HepG2 (cell line): ENCODE data around the gene KDM6B. TPM values are rescaled to one million over a fixed set of nuclear protein-coding genes. Genes with fewer than 3 reads are reported as not detected.

Experiments
- ATAC-seq: fragments of 200-7000 bp; cut with Tn5 transposase; 3 replicates; pipeline ENCODE4 v1.9.1; 2020; ENCODE audit warnings: mild to moderate bottlenecking, moderate library complexity
- BruUV-seq: library from RNA; stranded (reverse); fragments of 400-500 nt; replicated peaks from 2 replicates; lab custom pipeline; 2021; lab: Mats Ljungman, UMichigan
- CTCF ChIA-PET: fragments of 300-600 bp; formaldehyde crosslinking; extraction: SDS; loops from one replicate; lab custom pipeline; 2021; ENCODE audit warnings: low total read pairs, inconsistent platforms, low intra/inter-chr PET ratio; lab: Yijun Ruan, JAX
- POLR2A ChIA-PET: fragments of 350-600 bp; sonication (Branson Sonifier 250); formaldehyde crosslinking; loops from one replicate; lab custom pipeline; 2020; ENCODE audit warnings: antibody characterized with exemption, inconsistent platforms; lab: Yijun Ruan, JAX
- DNase-seq: peaks from one replicate; pipeline ENCODE4 v3.0.0-alpha.2; 2015; ENCODE audit warnings: low spot score
- FAIRE-seq: peaks from 3 replicates; lab custom pipeline; 2011; peaks lifted over from hg19 to GRCh38; lab: Jason Lieb, UNC
- H2AFZ ChIP-seq: one replicate; pipeline ENCODE4 v1.6.1; 2011; ENCODE audit warnings: low read length, inconsistent platforms
- H3K27ac ChIP-seq: fragments of 300-600 bp; 3 replicates; pipeline ENCODE4 v1.8.0; 2011; ENCODE audit warnings: mixed run types, mild to moderate bottlenecking, mixed read lengths, low read length, inconsistent platforms; ENCODE audit not compliant: insufficient read depth; ENCODE audit errors: extremely low read length
- H3K27me3 ChIP-seq, 2 experiments: fragments of 200-600 bp in 1 of 2; 2 replicates in 1 of 2; 3 replicates in 1 of 2; pipeline versions ENCODE4 v1.6.0 to v1.8.0; 2011; ENCODE audit warnings: low read length in 2 of 2, mild to moderate bottlenecking in 2 of 2, moderate library complexity in 2 of 2, inconsistent platforms in 1 of 2; ENCODE audit not compliant: insufficient read depth in 2 of 2, control insufficient read depth in 1 of 2
- H3K36me3 ChIP-seq, 2 experiments: fragments of 200-600 bp in 1 of 2; replicated peaks in 1 of 2; 2 replicates in 1 of 2; 3 replicates in 1 of 2; pipeline versions ENCODE4 v1.5.1 to v1.8.0; 2011; ENCODE audit warnings: low read length in 2 of 2, inconsistent platforms in 1 of 2; ENCODE audit not compliant: insufficient read depth in 2 of 2, control insufficient read depth in 1 of 2
- H3K4me1 ChIP-seq: 2 replicates; pipeline ENCODE4 v1.5.1; 2012; ENCODE audit warnings: low read length, inconsistent platforms; ENCODE audit not compliant: insufficient read depth
- H3K4me2 ChIP-seq: 2 replicates; pipeline ENCODE4 v1.6.0; 2011; ENCODE audit warnings: low read depth, low read length, inconsistent platforms
- H3K4me3 ChIP-seq, 3 experiments: fragments of 200-600 bp in 1 of 3; sonication (generic), shearing (Covaris generic) in 1 of 3; replicated peaks in 1 of 3; 2 replicates each; pipeline ENCODE4 v1.5.1; 2011 to 2016; ENCODE audit warnings: low read length in 3 of 3, inconsistent platforms in 2 of 3, low read depth in 2 of 3, mild to moderate bottlenecking in 2 of 3, control low read depth in 1 of 3, mixed read lengths in 1 of 3; ENCODE audit not compliant: insufficient read depth in 1 of 3
- H3K79me2 ChIP-seq: one replicate; pipeline ENCODE4 v1.6.1; 2011; ENCODE audit warnings: low read length, inconsistent platforms; ENCODE audit not compliant: insufficient read depth
- H3K9ac ChIP-seq: 2 replicates; pipeline ENCODE4 v1.6.0; 2011; ENCODE audit warnings: mild to moderate bottlenecking, low read depth, low read length, inconsistent platforms; ENCODE audit not compliant: insufficient read depth
- H3K9me3 ChIP-seq: 2 replicates; pipeline ENCODE4 v1.5.1; 2012; ENCODE audit warnings: mild to moderate bottlenecking, low read length
- H4K20me1 ChIP-seq: 2 replicates; pipeline ENCODE4 v1.6.0; 2011; ENCODE audit warnings: inconsistent platforms, mild to moderate bottlenecking, low read length, moderate library complexity; ENCODE audit not compliant: insufficient read depth
- DPF2 ChIP-seq: sonication (generic); formaldehyde crosslinking; IDR thresholded peaks from 2 replicates; pipeline ENCODE4 v1.4.0; 2020; ENCODE audit warnings: mild to moderate bottlenecking, low read depth, missing genetic modification reagents, borderline replicate concordance
- HOMEZ ChIP-seq: IDR thresholded peaks from 2 replicates; pipeline ENCODE4 v1.6.1; 2016; ENCODE audit warnings: low read depth
- IKZF1 ChIP-seq: fragments of 450-650 bp; IDR thresholded peaks from 2 replicates; pipeline ENCODE4 v1.7.1; 2016
- IKZF4 ChIP-seq: sonication (generic); formaldehyde crosslinking; IDR thresholded peaks from 2 replicates; pipeline ENCODE4 v1.5.1; 2020; ENCODE audit warnings: borderline replicate concordance, mild to moderate bottlenecking, low read depth, missing genetic modification reagents; ENCODE audit errors: not compliant biosample characterization
- IRF1 ChIP-seq: sonication (generic); formaldehyde crosslinking; IDR thresholded peaks from 2 replicates; pipeline ENCODE4 v1.4.0; 2020; ENCODE audit warnings: low read depth, mild to moderate bottlenecking, missing genetic modification reagents
- KLF16 ChIP-seq, 2 experiments: sonication (generic) in 1 of 2; formaldehyde crosslinking in 1 of 2; IDR thresholded peaks; 2 replicates each; pipeline versions ENCODE4 v1.6.1 to v1.8.0; 2016 to 2023; ENCODE audit warnings: missing genetic modification reagents in 2 of 2, missing compliant biosample characterization in 1 of 2
- PLRG1 ChIP-seq: fragments of 450-650 bp; conservative IDR thresholded peaks from 2 replicates; pipeline ENCODE4 v1.6.1; 2016
- ZNF160 ChIP-seq: sonication (generic); formaldehyde crosslinking; IDR thresholded peaks from 2 replicates; pipeline ENCODE4 v1.8.0; 2022; ENCODE audit warnings: mild to moderate bottlenecking, inconsistent platforms, missing genetic modification reagents
- ZNF296 ChIP-seq: sonication (generic); formaldehyde crosslinking; conservative IDR thresholded peaks from 2 replicates; pipeline ENCODE4 v1.5.0; 2020; ENCODE audit warnings: mild to moderate bottlenecking, missing genetic modification reagents
- WGBS: methylation state at CpG from one replicate; pipeline ENCODE4 v1.1.6; 2017; ENCODE audit warnings: low lambda C conversion rate; 5-methylcytosine and 5-hydroxymethylcytosine counted together
- in situ Hi-C: cut with HindIII; loops from 2 replicates; pipeline ENCODE4 v1.10.0; 2017; ENCODE audit warnings: low pct_unique_long_range_greater_than_20kb; ENCODE audit not compliant: extremely low pct_ligation_motif_present
- intact Hi-C: fragments of 100-400 bp; cut with micrococcal nuclease; formaldehyde crosslinking; loops from one replicate; pipeline ENCODE4 v1.10.0; 2022; ENCODE audit not compliant: unreplicated experiment
- polyA plus RNA-seq, 8 experiments: library from polyadenylated mRNA; depleted of rRNA in 3 of 8; stranded (reverse) in 7 of 8; unstranded in 1 of 8; fragments of >200 nt; fragmentation: Illumina TruSeq in 4 of 8; extraction: Trizol in 4 of 8; gene quantifications; 2 replicates each; pipeline versions ENCODE4 v1.2.1 to v1.2.3, GENCODE V29; 2011 to 2016; ENCODE audit warnings: low read depth in 4 of 8, missing spikeins in 1 of 8, mixed read lengths in 1 of 8; ENCODE audit not compliant: insufficient read depth in 1 of 8
- total RNA-seq, 5 experiments: library from RNA; depleted of rRNA; stranded (reverse); fragments of >200 nt; fragmentation: Illumina TruSeq; extraction: Trizol; gene quantifications; 2 replicates each; pipeline ENCODE4 v1.2.3, GENCODE V29; 2016; ENCODE audit warnings: low read depth in 1 of 5
- TF ChIP-seq, protein P1 (sequence below): sonication (generic); formaldehyde crosslinking; IDR thresholded peaks from 2 replicates; pipeline ENCODE4 v1.4.0; 2020; ENCODE audit warnings: low read depth, missing genetic modification reagents
- TF ChIP-seq, protein P2 (sequence below): sonication (generic); formaldehyde crosslinking; IDR thresholded peaks from 2 replicates; pipeline ENCODE4 v1.9.0; 2021; ENCODE audit warnings: missing genetic modification reagents, mild to moderate bottlenecking, borderline replicate concordance

KDM6B gene
- total and polyA plus RNA-seq, 2 of the 13 experiments (the other 11 are each of a cell fraction or from before 2014, with no cell fraction given) = 1.3 to 2.1 TPM

GRCh38 chr17:7831233-7831632 lies 2.8 kb upstream of the KDM6B start:
- TF ChIP-seq ZNF160 (CRISPR knock-in tag) (no peak), DPF2 (no peak), IRF1 (CRISPR knock-in tag) (no peak), KLF16 (CRISPR knock-in tag; IDR thresholded peaks at IDR 0.05) (no peak), PLRG1 (no peak), ZNF296 (no peak), IKZF4 (CRISPR knock-in tag) (no peak), HOMEZ (CRISPR knock-in tag) (no peak), IKZF1 (no peak)
- TF ChIP-seq, protein P1, sequence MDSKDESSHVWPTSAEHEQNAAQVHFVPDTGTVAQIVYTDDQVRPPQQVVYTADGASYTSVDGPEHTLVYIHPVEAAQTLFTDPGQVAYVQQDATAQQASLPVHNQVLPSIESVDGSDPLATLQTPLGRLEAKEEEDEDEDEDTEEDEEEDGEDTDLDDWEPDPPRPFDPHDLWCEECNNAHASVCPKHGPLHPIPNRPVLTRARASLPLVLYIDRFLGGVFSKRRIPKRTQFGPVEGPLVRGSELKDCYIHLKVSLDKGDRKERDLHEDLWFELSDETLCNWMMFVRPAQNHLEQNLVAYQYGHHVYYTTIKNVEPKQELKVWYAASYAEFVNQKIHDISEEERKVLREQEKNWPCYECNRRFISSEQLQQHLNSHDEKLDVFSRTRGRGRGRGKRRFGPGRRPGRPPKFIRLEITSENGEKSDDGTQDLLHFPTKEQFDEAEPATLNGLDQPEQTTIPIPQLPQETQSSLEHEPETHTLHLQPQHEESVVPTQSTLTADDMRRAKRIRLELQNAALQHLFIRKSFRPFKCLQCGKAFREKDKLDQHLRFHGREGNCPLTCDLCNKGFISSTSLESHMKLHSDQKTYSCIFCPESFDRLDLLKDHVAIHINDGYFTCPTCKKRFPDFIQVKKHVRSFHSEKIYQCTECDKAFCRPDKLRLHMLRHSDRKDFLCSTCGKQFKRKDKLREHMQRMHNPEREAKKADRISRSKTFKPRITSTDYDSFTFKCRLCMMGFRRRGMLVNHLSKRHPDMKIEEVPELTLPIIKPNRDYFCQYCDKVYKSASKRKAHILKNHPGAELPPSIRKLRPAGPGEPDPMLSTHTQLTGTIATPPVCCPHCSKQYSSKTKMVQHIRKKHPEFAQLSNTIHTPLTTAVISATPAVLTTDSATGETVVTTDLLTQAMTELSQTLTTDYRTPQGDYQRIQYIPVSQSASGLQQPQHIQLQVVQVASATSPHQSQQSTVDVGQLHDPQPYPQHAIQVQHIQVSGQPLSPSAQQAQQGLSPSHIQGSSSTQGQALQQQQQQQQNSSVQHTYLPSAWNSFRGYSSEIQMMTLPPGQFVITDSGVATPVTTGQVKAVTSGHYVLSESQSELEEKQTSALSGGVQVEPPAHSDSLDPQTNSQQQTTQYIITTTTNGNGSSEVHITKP (CRISPR knock-in tag) = no peak
- TF ChIP-seq, protein P2, sequence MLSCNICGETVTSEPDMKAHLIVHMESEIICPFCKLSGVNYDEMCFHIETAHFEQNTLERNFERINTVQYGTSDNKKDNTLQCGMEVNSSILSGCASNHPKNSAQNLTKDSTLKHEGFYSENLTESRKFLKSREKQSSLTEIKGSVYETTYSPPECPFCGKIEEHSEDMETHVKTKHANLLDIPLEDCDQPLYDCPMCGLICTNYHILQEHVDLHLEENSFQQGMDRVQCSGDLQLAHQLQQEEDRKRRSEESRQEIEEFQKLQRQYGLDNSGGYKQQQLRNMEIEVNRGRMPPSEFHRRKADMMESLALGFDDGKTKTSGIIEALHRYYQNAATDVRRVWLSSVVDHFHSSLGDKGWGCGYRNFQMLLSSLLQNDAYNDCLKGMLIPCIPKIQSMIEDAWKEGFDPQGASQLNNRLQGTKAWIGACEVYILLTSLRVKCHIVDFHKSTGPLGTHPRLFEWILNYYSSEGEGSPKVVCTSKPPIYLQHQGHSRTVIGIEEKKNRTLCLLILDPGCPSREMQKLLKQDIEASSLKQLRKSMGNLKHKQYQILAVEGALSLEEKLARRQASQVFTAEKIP (CRISPR knock-in tag) = no peak
- TF ChIP-seq, all 625 proteins: peak for 0
- ATAC-seq (no peak), DNase-seq (no peak), FAIRE-seq (no peak)
- Histone ChIP-seq H3K36me3 (no peaks in the 10 kb centered on the region), H3K4me3 (no peak overlapping the region), H2AFZ (no peak overlapping the region), H3K9me3 (no peaks in the 10 kb centered on the region), H3K79me2 (no peaks in the 10 kb centered on the region), H3K27me3 (peaks cover 6 to 31% of the 10 kb centered on the region in 2 experiments; a peak in 4 of 5 replicates), H3K9ac (no peak overlapping the region), H4K20me1 (no peaks in the 10 kb centered on the region), H3K4me2 (no peak overlapping the region), H3K4me1 (peaks cover 31% of the 10 kb centered on the region), H3K27ac (no peak overlapping the region)
- intact Hi-C loops (loop anchor here (5.0 kb wide), 1 partner anchor 84 kb away; no protein-coding TSS in a partner anchor), in situ Hi-C loops (no loop called here)
- BruUV-seq = no TSS peak
- 31% methylated on average over 6 of the region's 7 CpGs for WGBS
- ChIA-PET POLR2A (interaction anchor here (8.2 kb wide), 1 partner anchor 12 kb away, joined by 159 read pairs; no protein-coding TSS in a partner anchor), CTCF (no interaction called here)
